GM21390 (cell line): Measurements from ENCODE around the gene DGKZ.

Experiments
- ATAC-seq: cut with Tn5 transposase; IDR thresholded peaks from one replicate; pipeline ENCODE4 v1.9.1; 2021; ENCODE audit not compliant: unreplicated experiment

Gene DGKZ

GRCh38 chr11:46427364-46427763 is 80.1 kb downstream of the DGKZ start:
- ATAC-seq, result no peak

- ATAC-seq, result no peak
Observed at GRCh38 chr11:46429717-46430116, 82.5 kb downstream of the DGKZ start.
